K562 (cell line): Measurements from ENCODE around the gene MBOAT2.

Experiments
- CTBP1 ChIP-seq: fragments of 450-650 bp; IDR thresholded peaks from 2 replicates; pipeline ENCODE4 v1.6.1; 2016; ENCODE audit warnings: borderline replicate concordance
- CTCF ChIP-seq, 3 experiments: IDR thresholded peaks in 2 of 3; conservative IDR thresholded peaks in 1 of 3; 2 replicates each; pipeline ENCODE4 v1.5.1; 2011 to 2012; ENCODE audit warnings: low read length in 3 of 3, mild to moderate bottlenecking in 3 of 3, control low read depth in 2 of 3, improper control_type of control experiment in 1 of 3, inconsistent platforms in 1 of 3, low read depth in 1 of 3, mixed read lengths in 1 of 3, moderate library complexity in 1 of 3; ENCODE audit not compliant: insufficient read depth in 2 of 3
- FOSL1 ChIP-seq: fragments of 200-800 bp; sonication (Bioruptor generic); conservative IDR thresholded peaks from 2 replicates; pipeline ENCODE4 v1.6.1; 2016; ENCODE audit warnings: missing genetic modification characterization, missing compliant biosample characterization
- MTA2 ChIP-seq: fragments of 450-650 bp; IDR thresholded peaks from 2 replicates; pipeline ENCODE4 v1.6.1; 2016; ENCODE audit warnings: low read depth
- NEUROD1 ChIP-seq: fragments of 150-350 bp; IDR thresholded peaks from 2 replicates; pipeline ENCODE4 v1.6.1; 2014; ENCODE audit warnings: borderline replicate concordance, low read length, low read depth; ENCODE audit not compliant: partially characterized antibody
- POLR2AphosphoS5 ChIP-seq: IDR thresholded peaks from 2 replicates; pipeline ENCODE4 v1.6.1; 2011; ENCODE audit warnings: mild to moderate bottlenecking, low read depth, low read length, moderate library complexity; ENCODE audit not compliant: control insufficient read depth, insufficient read depth
- POLR2B ChIP-seq: fragments of 450-650 bp; IDR thresholded peaks from 2 replicates; pipeline ENCODE4 v1.6.1; 2018; ENCODE audit warnings: low read depth; ENCODE audit not compliant: partially characterized antibody
- YY1 ChIP-seq, 3 experiments: IDR thresholded peaks; 2 replicates each; pipeline ENCODE4 v1.6.1; 2011; ENCODE audit warnings: low read length in 2 of 3, mild to moderate bottlenecking in 2 of 3, moderate library complexity in 2 of 3, borderline replicate concordance in 1 of 3, control low read depth in 1 of 3, low read depth in 1 of 3; ENCODE audit not compliant: insufficient read depth in 3 of 3, insufficient replicate concordance in 2 of 3, control insufficient read depth in 1 of 3, insufficient read length in 1 of 3; ENCODE audit errors: extremely low read depth in 1 of 3
- ZNF740 ChIP-seq, 3 experiments: fragments of 200-800 bp in 1 of 3; sonication (Bioruptor generic) in 1 of 3; sonication (generic) in 1 of 3; formaldehyde crosslinking in 1 of 3; IDR thresholded peaks; 2 replicates each; pipeline versions ENCODE4 v1.6.1 to v1.8.0; 2016 to 2022; ENCODE audit warnings: mild to moderate bottlenecking in 2 of 3, missing compliant biosample characterization in 2 of 3, missing genetic modification characterization in 2 of 3, missing genetic modification reagents in 1 of 3

GRCh38 chr2:9033385-9034168 is 30.1 kb upstream of the MBOAT2 start:
- TF ChIP-seq CTCF (IDR thresholded peaks at IDR 0.05 in 2 of 3, conservative IDR thresholded peaks at IDR 0.05 in 1 of 3; ENCODE audit: insufficient read depth in 2 of 3, low read depth in 1 of 3, low read length in 3 of 3) = no peak
- no peak for TF ChIP-seq FOSL1 (tag)
- TF ChIP-seq ZNF740 (CRISPR knock-in tag; IDR thresholded peaks at IDR 0.05) = no peak
- TF ChIP-seq ZNF740 (tag; IDR thresholded peaks at IDR 0.05) = no peak
- TF ChIP-seq YY1 (IDR thresholded peaks at IDR 0.05; ENCODE audit: borderline replicate concordance in 1 of 3, control insufficient read depth in 1 of 3, extremely low read depth in 1 of 3, insufficient read depth in 3 of 3, insufficient read length in 1 of 3, insufficient replicate concordance in 2 of 3, low read depth in 1 of 3, low read length in 2 of 3) = no peak
- no peak for TF ChIP-seq CTBP1
- TF ChIP-seq NEUROD1 = no peak
- no peak for TF ChIP-seq MTA2
- TF ChIP-seq POLR2B = no peak
- no peak for TF ChIP-seq POLR2AphosphoS5
